Upper lobe of left lung (tissue), 4 donors: ENCODE data around the gene MMP8.

Source experiments
- CTCF ChIP-seq, 6 experiments: fragments of 450-650 bp in 4 of 6; fragments of 200-600 bp in 2 of 6; sonication (generic) in 2 of 6; IDR thresholded peaks; one replicate each; pipeline ENCODE4 v1.5.1; 2016 to 2019; ENCODE audit warnings: antibody characterized with exemption in 6 of 6
- POLR2A ChIP-seq, 4 donors: fragments of 450-650 bp; IDR thresholded peaks; one replicate each; pipeline ENCODE4 v1.5.1; 2016 to 2017; ENCODE audit warnings: antibody characterized with exemption in 4 of 4, mild to moderate bottlenecking in 2 of 4

GRCh38 chr11:102749101-102749722 is 24.5 kb upstream of the MMP8 start:
- TF ChIP-seq POLR2A (IDR thresholded peaks at IDR 0.05) = no peak
- no peak for TF ChIP-seq CTCF (IDR thresholded peaks at IDR 0.05)
